ENCODE measurements around the gene DIRAS2. TPM values are rescaled to one million over a fixed set of nuclear protein-coding genes. Genes with fewer than 3 reads are reported as not detected.

DIRAS2 gene
- total RNA-seq, 2 experiments from 2014 or later = not detected

DNA sequence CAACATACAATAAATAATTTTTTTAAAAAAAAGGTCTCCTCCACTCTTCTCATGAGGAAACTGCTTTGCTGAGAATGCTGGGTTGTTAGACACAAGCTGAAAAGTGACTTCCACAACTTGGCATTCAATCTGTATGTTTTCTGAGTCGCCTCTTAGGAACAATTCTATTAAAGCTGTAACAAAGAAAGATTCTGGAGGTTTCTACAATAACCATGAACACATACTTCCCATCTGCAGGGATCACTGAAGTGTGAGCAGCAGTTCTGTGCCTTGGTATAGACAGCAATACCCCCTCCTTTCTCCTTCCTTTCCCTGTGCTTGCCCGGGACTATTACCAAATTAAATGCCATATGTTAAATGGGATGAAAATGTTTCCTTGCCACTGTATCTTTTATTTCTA lies 1.5 kb downstream of the DIRAS2 start:
- POLR2A ChIA-PET = no interaction called here
- H3K27ac Mint-ChIP-seq = no peak overlapping the region
- CTCF ChIA-PET = no interaction called here

DNA sequence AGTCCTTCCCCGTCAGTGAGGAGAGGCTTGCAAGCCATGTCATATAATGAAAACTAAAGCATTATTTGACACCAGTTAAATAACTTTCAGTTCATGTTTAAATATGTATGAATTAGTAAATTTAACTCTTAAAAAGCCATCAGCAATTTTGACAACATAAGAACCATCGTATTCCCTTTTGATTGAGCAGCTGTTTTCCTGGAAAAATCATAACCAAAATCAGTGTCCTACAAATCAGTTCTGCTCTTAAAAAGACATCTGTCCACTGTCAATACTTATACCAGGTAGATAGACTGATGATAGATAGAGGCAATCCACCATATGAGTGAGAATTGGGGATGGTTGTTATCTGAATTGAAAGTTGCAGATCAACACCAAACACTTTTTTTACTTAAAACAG lies 2.3 kb downstream of the DIRAS2 start:
- ChIA-PET CTCF (no interaction called here), POLR2A (no interaction called here)
- H3K4me3 Mint-ChIP-seq = no peak overlapping the region
- H3K4me1 Mint-ChIP-seq = peaks cover 5% of the 10 kb centered on the region
- no peaks in the 10 kb centered on the region for H3K36me3 Mint-ChIP-seq (ENCODE audit: low read depth)
- DNase-seq = no peak
- peaks cover 60% of the 10 kb centered on the region for H3K27me3 Mint-ChIP-seq
- H3K27ac Mint-ChIP-seq = no peak overlapping the region
- no peaks in the 10 kb centered on the region for H3K9me3 Mint-ChIP-seq

More for the DNA sequence above, 1.5 kb downstream of the DIRAS2 start:
- DNase-seq = no peak
- Mint-ChIP-seq H3K36me3 (ENCODE audit: low read depth) (no peaks in the 10 kb centered on the region), H3K27me3 (peaks cover 65% of the 10 kb centered on the region), H3K4me1 (peaks cover 5% of the 10 kb centered on the region), H3K4me3 (no peak overlapping the region), H3K9me3 (no peaks in the 10 kb centered on the region)

DNA sequence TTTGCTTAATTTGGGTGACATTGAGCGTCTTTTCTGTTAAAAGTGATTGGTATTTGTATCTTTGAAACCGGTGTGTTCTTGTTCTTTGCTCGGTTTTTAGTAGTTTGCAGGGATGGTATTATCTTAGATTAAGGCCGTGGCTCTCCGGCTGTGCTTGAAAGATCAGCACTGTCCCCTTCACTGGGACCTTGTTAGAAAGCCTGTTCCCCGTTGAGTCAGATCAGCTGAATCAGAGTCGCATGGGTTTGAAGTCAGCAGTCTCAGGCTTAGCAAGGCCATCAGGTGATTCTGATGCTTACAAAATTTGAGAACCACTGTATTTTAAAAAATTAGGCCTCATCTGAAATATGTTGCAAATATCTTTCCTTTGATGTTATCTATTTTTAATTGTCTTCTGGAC lies 5.0 kb downstream of the DIRAS2 start:
- Mint-ChIP-seq H3K27me3 (peaks cover 38% of the 10 kb centered on the region), H3K4me3 (no peak overlapping the region), H3K4me1 (peaks cover 3% of the 10 kb centered on the region), H3K27ac (no peak overlapping the region), H3K36me3 (ENCODE audit: low read depth) (no peaks in the 10 kb centered on the region), H3K9me3 (no peaks in the 10 kb centered on the region)
- DNase-seq = no peak
- ChIA-PET CTCF (interaction anchor here (0.6 kb wide), 2 partner anchors 390 to 1526 kb away, joined by 3 to 4 read pairs; no protein-coding TSS in a partner anchor), POLR2A (no interaction called here)

DNA sequence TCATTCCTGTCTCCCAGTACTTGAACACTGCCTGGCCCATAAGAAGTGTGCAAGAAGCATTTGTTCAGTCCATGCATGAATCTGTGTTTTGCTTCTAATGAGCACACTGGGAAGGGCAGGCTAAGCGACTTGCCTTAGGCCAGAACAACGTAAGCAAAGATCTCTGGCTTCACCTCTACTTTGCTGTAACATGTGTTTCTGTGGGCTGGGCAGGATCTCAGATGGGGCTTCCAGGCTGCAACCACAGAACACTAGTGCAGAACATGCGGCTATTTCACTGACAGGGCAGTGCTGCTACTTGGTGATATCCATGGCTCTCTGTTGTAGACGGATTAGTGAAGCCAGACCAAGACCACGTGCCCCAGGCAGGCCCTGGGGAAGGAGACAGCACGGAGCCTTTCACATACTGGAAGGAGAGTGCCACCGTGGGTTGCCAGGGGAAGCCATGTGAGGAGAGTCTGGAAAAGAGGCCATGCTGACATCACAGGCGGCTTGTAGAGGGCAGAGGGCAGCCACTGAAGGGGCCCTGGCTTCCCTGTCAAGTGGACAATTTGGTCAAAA lies 9.9 kb downstream of the DIRAS2 start:
- no peaks in the 10 kb centered on the region for H3K4me1 Mint-ChIP-seq

DNA sequence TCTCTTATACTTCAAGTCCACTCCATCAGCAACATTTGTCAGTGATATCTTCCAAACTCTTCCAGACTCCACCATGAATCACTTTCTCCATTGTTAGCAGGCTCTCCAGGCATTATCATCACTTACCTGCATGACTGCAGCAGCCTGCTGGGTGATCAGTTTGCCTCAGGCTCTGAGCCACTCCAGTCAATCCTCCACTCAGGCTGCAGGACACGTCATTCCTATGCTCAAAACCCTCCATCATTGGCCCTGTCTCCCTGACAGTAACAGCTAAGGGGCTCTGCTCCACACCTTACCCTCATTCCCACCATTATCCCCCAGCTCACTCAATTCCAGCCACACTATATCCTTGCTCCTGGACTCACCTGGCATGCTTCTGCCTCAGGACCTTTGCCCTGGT lies 10.7 kb downstream of the DIRAS2 start:
- POLR2A ChIA-PET = no interaction called here
- Mint-ChIP-seq H3K36me3 (ENCODE audit: low read depth) (no peaks in the 10 kb centered on the region), H3K27ac (no peak overlapping the region), H3K27me3 (no peaks in the 10 kb centered on the region), H3K9me3 (no peaks in the 10 kb centered on the region), H3K4me1 (no peaks in the 10 kb centered on the region), H3K4me3 (no peak overlapping the region)
- CTCF ChIA-PET = no interaction called here
- no peak for DNase-seq

More for the DNA sequence above, 9.9 kb downstream of the DIRAS2 start:
- ChIA-PET POLR2A (no interaction called here), CTCF (interaction anchor here (0.5 kb wide), 1 partner anchor 145 kb away, joined by 3 read pairs; no protein-coding TSS in a partner anchor)
- Mint-ChIP-seq H3K27me3 (peaks cover 4% of the 10 kb centered on the region), H3K36me3 (ENCODE audit: low read depth) (no peaks in the 10 kb centered on the region), H3K27ac (no peak overlapping the region), H3K4me3 (no peak overlapping the region), H3K9me3 (no peaks in the 10 kb centered on the region)
- DNase-seq = no peak

DNA sequence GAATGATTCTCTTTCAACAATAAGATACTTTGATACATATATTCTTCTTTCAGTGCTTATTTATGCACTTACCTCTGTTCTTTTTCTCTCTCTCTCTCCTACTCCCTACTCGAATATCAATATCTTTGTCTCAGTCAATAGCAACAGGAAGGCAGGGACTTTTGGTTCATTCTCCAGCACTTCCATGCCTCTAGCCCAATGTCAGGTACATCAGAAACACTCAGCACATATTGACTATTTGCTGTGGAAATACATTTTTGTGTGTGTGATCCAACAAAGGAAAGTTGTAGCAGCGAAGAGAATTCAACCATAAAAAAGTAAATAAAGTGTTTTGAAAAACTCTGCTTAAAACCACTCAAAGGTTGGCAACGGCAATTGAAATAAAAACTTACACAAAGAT lies 12.6 kb downstream of the DIRAS2 start:
- Mint-ChIP-seq H3K36me3 (ENCODE audit: low read depth) (no peaks in the 10 kb centered on the region), H3K9me3 (no peaks in the 10 kb centered on the region), H3K27me3 (peaks cover 2% of the 10 kb centered on the region), H3K4me1 (no peaks in the 10 kb centered on the region), H3K4me3 (no peak overlapping the region), H3K27ac (no peak overlapping the region)
- ChIA-PET CTCF (no interaction called here), POLR2A (no interaction called here)
- no peak for DNase-seq

DNA sequence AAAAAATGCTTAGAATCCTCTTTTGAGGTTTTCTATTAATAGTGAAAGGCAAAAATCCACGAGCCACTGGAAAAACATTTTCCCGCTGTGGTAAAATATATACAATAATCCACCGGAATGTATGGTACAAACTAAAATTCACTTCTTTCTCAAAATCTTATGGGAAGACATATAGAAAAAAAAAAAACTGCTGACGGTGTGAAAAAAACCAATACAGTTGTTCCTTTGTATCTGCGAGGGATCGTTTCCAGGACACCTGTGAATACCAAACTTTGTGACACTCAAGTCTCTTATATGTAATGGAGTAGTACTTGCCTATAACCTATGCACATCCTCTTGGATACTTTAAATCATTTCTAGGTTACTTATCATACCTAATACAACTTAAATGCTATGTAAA lies 13.3 kb downstream of the DIRAS2 start:
- Mint-ChIP-seq H3K4me1 (no peaks in the 10 kb centered on the region), H3K4me3 (no peak overlapping the region), H3K27me3 (peaks cover 2% of the 10 kb centered on the region), H3K27ac (no peak overlapping the region), H3K9me3 (no peaks in the 10 kb centered on the region), H3K36me3 (ENCODE audit: low read depth) (no peaks in the 10 kb centered on the region)
- DNase-seq = no peak
- ChIA-PET CTCF (no interaction called here), POLR2A (no interaction called here)

DNA sequence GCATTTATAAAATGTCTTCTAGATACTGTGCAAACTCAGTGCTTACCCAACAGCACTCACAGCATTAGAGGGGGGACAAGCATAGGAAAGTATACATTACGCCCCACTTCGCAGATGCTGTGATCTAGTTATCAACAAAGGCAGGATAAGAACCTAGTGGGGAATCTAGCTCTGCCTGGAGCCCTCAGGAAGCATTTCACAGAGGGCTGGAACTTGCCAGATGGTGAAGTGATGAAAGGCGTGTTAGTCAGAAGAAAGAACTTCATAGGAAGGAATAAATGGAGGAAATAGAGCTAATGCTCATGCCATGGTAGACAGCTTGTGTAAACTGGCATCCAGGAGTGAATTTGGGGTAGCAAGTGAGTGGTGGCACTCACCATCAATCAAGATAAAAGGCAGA lies 25.8 kb downstream of the DIRAS2 start:
- no peak overlapping the region for H3K4me3 Mint-ChIP-seq
- DNase-seq = no peak
- H3K4me1 Mint-ChIP-seq = no peaks in the 10 kb centered on the region
- no peaks in the 10 kb centered on the region for H3K36me3 Mint-ChIP-seq (ENCODE audit: low read depth)
- ChIA-PET CTCF (no interaction called here), POLR2A (no interaction called here)
- H3K9me3 Mint-ChIP-seq = no peaks in the 10 kb centered on the region
- no peak overlapping the region for H3K27ac Mint-ChIP-seq
- peaks cover 11% of the 10 kb centered on the region for H3K27me3 Mint-ChIP-seq

DNA sequence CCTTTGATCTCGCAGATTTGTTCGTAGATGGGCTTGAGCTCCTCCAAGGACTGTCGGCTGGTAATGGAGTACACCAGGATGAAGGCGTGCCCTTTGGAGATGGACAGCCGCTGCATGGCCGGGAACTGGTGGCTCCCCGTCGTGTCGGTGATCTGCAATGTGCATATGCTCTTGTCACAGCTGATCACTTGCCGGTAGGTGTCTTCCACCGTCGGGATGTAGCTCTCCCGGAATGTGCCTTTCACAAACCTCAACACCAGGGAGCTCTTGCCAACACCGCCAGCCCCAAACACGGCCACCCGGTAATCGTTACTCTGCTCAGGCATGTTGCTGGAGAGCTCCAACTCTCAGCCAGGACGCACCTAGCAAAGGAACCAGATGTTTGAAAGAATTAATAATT lies 29.1 kb downstream of the DIRAS2 start:
- DNase-seq = no peak
- peaks cover 15% of the 10 kb centered on the region for H3K27me3 Mint-ChIP-seq
- no peaks in the 10 kb centered on the region for H3K36me3 Mint-ChIP-seq (ENCODE audit: low read depth)
- no peak overlapping the region for H3K27ac Mint-ChIP-seq
- CTCF ChIA-PET = no interaction called here
- no peaks in the 10 kb centered on the region for H3K9me3 Mint-ChIP-seq
- no peaks in the 10 kb centered on the region for H3K4me1 Mint-ChIP-seq
- POLR2A ChIA-PET = no interaction called here
- H3K4me3 Mint-ChIP-seq = no peak overlapping the region

DNA sequence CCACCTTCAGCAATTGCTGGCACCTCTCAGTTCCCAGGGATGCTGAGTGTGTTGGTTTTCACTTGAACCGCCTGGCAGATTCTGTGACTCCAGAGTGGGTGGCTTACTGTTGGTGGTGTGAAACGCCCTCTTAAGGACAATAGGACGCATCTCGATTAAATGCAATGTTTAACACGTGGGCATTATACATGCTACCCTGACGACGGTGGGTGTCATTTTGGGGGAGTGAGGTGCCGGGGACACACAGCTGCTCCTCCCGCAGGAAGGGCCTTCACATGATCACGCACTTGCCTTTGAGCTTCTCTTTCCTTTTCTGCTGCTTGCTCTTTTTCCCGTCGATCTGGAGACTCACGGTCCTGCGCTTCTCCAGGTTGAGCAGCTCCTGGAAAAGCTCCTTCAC lies 29.7 kb downstream of the DIRAS2 start:
- CTCF ChIA-PET = no interaction called here
- H3K27ac Mint-ChIP-seq = no peak overlapping the region
- POLR2A ChIA-PET = no interaction called here
- peaks cover 18% of the 10 kb centered on the region for H3K27me3 Mint-ChIP-seq
- H3K4me1 Mint-ChIP-seq = no peaks in the 10 kb centered on the region
- H3K9me3 Mint-ChIP-seq = no peaks in the 10 kb centered on the region
- no peaks in the 10 kb centered on the region for H3K36me3 Mint-ChIP-seq (ENCODE audit: low read depth)
- DNase-seq = no peak
- H3K4me3 Mint-ChIP-seq = no peak overlapping the region

DNA sequence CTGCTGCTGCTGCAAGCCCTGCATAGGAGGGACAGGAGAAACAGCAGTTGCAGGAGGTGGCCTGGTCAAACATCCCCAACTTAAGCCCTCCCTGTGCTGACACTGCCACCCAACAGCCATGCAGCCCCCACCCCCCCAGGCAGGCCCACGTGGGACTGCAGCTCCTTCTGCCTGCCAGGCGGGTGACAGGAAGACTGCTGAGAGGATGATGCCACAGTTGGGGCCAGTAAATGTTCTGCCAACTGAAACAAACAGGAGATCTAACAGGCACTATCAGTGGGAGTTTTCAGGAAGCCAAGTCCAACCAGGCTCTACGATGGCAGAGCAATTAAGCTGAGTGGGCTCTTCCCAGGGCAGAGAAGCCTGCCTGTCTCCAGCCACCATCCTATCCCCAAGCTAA lies 31.1 kb downstream of the DIRAS2 start:
- no peak for DNase-seq
- Mint-ChIP-seq H3K4me1 (no peaks in the 10 kb centered on the region), H3K27me3 (peaks cover 11% of the 10 kb centered on the region), H3K9me3 (no peaks in the 10 kb centered on the region), H3K36me3 (ENCODE audit: low read depth) (no peaks in the 10 kb centered on the region), H3K4me3 (no peak overlapping the region), H3K27ac (no peak overlapping the region)
- ChIA-PET CTCF (no interaction called here), POLR2A (no interaction called here)

DNA sequence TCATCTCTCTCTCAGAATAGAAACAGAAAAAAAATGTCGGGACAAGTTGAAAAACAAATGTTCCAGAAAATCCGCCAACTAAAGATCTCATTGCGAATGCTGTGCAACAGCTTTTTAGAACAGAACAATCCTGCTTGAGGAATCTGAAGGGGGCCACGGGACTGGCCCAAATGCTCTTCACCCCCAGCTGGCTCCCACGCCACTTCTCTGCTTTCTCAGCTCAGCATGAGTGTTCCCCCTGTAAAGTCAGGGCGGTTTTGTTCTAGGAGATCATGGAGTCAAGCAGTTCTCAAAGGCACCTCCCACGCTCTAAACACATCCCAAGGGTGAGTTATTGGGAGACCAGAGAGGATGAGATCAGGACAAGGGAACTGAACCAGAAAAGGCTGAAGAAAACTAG lies 31.5 kb downstream of the DIRAS2 start:
- H3K27me3 Mint-ChIP-seq = peaks cover 11% of the 10 kb centered on the region
- H3K4me1 Mint-ChIP-seq = no peaks in the 10 kb centered on the region
- no peak overlapping the region for H3K27ac Mint-ChIP-seq
- no peak for DNase-seq
- no peak overlapping the region for H3K4me3 Mint-ChIP-seq
- no peaks in the 10 kb centered on the region for H3K9me3 Mint-ChIP-seq
- ChIA-PET CTCF (no interaction called here), POLR2A (no interaction called here)
- H3K36me3 Mint-ChIP-seq (ENCODE audit: low read depth) = no peaks in the 10 kb centered on the region

DNA sequence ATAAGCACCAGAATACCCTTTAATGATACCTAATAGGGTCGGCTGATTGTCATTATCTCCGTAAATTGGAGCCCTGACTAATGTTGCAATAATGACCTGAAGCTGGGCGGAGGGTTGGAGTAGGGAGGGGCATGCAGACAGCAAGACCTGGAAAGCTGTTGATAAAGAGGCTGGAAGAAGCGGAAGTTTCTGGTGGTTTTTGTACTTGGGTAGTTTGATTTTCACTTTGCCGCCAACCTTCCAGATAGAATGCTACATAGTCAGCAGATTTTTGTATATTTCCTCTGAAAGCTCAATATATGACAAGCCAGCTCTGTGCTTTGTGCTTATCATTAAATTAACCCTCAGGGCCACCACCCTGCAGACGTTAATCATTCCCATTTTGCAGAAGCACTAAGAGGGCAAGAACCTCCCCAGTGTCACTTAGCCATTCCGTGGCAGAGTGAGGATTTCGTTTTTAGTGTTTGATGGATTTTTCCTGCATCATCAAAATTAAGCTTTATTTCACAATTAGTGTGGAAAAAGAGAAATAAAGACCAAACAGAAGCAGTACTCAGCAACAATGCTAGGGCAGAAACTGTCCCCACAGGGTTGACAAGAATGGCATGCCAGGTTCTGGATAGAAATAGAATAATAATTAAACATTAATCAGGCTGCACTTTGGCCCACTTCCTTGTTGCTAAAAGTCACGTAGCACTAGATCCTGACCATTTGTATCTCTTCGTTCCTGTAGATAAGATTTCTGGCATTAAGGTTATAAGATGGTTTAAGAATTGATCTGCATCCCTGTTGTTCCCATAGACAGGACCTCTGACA lies 34.7 kb downstream of the DIRAS2 start:
- POLR2A ChIA-PET = no interaction called here
- H3K27ac Mint-ChIP-seq = no peak overlapping the region
- H3K27me3 Mint-ChIP-seq = peaks cover 11% of the 10 kb centered on the region
- no peaks in the 10 kb centered on the region for H3K9me3 Mint-ChIP-seq
- no peaks in the 10 kb centered on the region for H3K4me1 Mint-ChIP-seq
- H3K36me3 Mint-ChIP-seq (ENCODE audit: low read depth) = no peaks in the 10 kb centered on the region
- no peak overlapping the region for H3K4me3 Mint-ChIP-seq
- CTCF ChIA-PET = no interaction called here
- no peak for DNase-seq

DNA sequence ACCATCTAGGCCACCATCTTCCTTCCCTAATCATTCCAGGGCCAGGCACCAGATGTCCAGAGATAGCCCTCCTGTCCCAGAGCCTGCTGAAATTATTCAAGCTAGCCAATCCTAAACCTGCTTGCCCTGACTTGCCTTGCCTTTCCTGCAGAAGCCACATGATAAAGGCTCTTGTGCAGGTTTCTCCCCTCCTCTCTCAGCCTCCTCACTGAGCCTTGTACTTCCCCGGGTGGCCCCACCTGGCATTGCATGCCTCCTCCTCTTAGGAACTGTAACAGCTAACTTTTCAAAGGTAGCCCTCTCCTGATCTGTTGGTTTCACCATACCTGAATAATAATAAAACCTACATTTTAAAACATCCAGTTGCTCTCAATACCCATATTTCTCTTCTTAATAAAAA lies 42.6 kb downstream of the DIRAS2 start:
- H3K27ac Mint-ChIP-seq = no peak overlapping the region
- ChIA-PET POLR2A (no interaction called here), CTCF (no interaction called here)
- no peaks in the 10 kb centered on the region for H3K36me3 Mint-ChIP-seq (ENCODE audit: low read depth)
- H3K4me1 Mint-ChIP-seq = no peaks in the 10 kb centered on the region
- no peak for DNase-seq
- no peak overlapping the region for H3K4me3 Mint-ChIP-seq
- H3K27me3 Mint-ChIP-seq = peaks cover 11% of the 10 kb centered on the region
- no peaks in the 10 kb centered on the region for H3K9me3 Mint-ChIP-seq
